Measurements from ENCODE around the gene RABGAP1.

- TF ChIP-seq CTCF (conservative IDR thresholded peaks at IDR 0.05) (no peak), EZH2 (IDR thresholded peaks at IDR 0.05; ENCODE audit: low read depth) (no peak)
Observed at GRCh38 chr9:123115146-123115913, 174.5 kb downstream of the RABGAP1 start.
